ENCODE data around the gene CELA3A. TPM values are rescaled to one million over a fixed set of nuclear protein-coding genes. Genes with fewer than 3 reads are reported as not detected.

The CELA3A gene
- total and polyA plus RNA-seq, 2 of the 8 experiments (the other 6 are each of a cell fraction or from before 2014, with no cell fraction given): not detected

DNA sequence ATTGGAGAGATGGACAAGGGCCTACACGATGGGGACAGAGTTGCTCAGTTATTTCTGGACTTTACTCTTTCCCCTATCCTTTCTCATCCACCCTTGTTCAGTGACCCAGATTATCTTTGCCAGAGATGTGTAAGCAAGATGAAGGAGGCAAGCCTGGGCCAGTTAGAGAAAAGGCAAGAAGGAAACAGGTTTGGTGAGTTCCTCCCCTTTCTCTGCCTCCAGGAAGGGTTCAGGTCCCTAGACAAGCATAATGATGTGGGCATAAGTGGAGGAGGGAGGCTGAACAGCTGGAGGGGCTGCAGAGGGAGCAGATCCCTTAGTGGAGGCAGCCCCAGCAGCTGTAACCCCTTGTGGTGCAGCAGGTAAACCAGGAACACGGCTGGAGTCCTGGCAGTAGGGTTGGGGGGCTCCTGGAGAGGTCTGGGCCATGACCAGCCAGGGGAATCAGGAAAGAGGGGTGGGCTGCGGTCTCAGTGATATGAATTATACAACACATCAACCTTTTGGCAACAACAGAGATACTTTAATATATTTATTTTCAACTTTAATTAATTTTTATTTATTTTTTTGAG, 41.8 kb downstream of the CELA3A start:
- Histone ChIP-seq H4K8ac (ENCODE audit: extremely low read depth, insufficient read depth, low read length) (no peak overlapping the region), H4K91ac (replicated peaks; ENCODE audit: insufficient read length, low read length) (peak overlapping the region; percentile 7), H3K27ac (ENCODE audit: low read depth, low read length) (no peak overlapping the region), H2BK20ac (ENCODE audit: low read length) (no peak overlapping the region; the same call in 1 of the 2 replicates), H2BK12ac (ENCODE audit: low read depth, low read length) (no peak overlapping the region), H3K4me3 (ENCODE audit: extremely low read depth in 1 of 4, insufficient read depth in 2 of 4, low read depth in 3 of 4, low read length in 4 of 4) (no peak overlapping the region), H3K18ac (ENCODE audit: extremely low read depth, low read length) (no peak overlapping the region; the same call in 1 of the 2 replicates), H4K5ac (ENCODE audit: insufficient read length, low read depth, low read length) (no peak overlapping the region), H3K23me2 (ENCODE audit: low read depth, low read length) (no peaks in the 10 kb centered on the region), H2BK120ac (replicated peaks; ENCODE audit: low read depth, low read length) (no peak overlapping the region), H2AK5ac (ENCODE audit: low read depth, low read length) (no peak overlapping the region), H3K79me2 (ENCODE audit: control insufficient read depth in 1 of 2, insufficient read depth in 2 of 2, low read length in 2 of 2) (no peaks in the 10 kb centered on the region), H3K14ac (ENCODE audit: insufficient read length) (no peak overlapping the region), H3K56ac (replicated peaks; ENCODE audit: insufficient read length, low read depth, low read length) (no peak overlapping the region), H3K9me3 (ENCODE audit: insufficient read depth in 2 of 2, low read depth in 1 of 2, low read length in 1 of 2) (no peaks in the 10 kb centered on the region), H3K4me2 (ENCODE audit: insufficient read depth in 1 of 2, low read depth in 2 of 2, low read length in 2 of 2) (no peak overlapping the region), H2BK15ac (ENCODE audit: low read length) (no peak overlapping the region), H3K4me1 (replicated peaks in 1 of 4; ENCODE audit: control insufficient read depth in 3 of 4, insufficient read depth in 4 of 4, low read length in 3 of 4) (peaks cover 0 to 11% (median 5%) of the 10 kb centered on the region in 4 experiments; a peak in 6 of 7 replicates), H2BK5ac (ENCODE audit: low read depth, low read length) (no peak overlapping the region; the same call in 1 of the 2 replicates), H3K36me3 (ENCODE audit: control insufficient read depth in 2 of 4, insufficient read depth in 4 of 4, low read length in 3 of 4) (no peaks in the 10 kb centered on the region), H2AFZ (ENCODE audit: low read length) (peak overlapping the region; percentile 86), H3K4ac (replicated peaks; ENCODE audit: insufficient read length, low read depth, low read length) (no peak overlapping the region), H4K20me1 (replicated peaks in 1 of 2; ENCODE audit: control insufficient read depth in 1 of 2, insufficient read depth in 2 of 2, low read length in 2 of 2) (no peaks in the 10 kb centered on the region), H3K27me3 (replicated peaks in 1 of 4; ENCODE audit: control insufficient read depth in 3 of 4, extremely low read depth in 1 of 4, insufficient read depth in 3 of 4, low read length in 3 of 4) (no peaks in the 10 kb centered on the region), H3K79me1 (ENCODE audit: low read depth, low read length) (no peaks in the 10 kb centered on the region), H3K9ac (replicated peaks in 1 of 4; ENCODE audit: extremely low read depth in 1 of 4, low read depth in 3 of 4, low read length in 3 of 4) (no peak overlapping the region; a peak in 1 of 7 replicates), H3K23ac (ENCODE audit: insufficient read length) (no peak overlapping the region)
- POLR2A ChIA-PET (ENCODE audit: partially characterized antibody): interaction anchor here (1.5 to 2.0 kb wide), 2 partner anchors 17 to 19 kb away, joined by 5 to 8 read pairs; no protein-coding TSS in a partner anchor
- 85% methylated on average over 3 of the region's 3 CpGs; no CpG with 5 or more reads in 1 of the 2 experiments for WGBS, 2 experiments (ENCODE audit: extremely low coverage in 1 of 2, insufficient coverage in 1 of 2, insufficient read length in 1 of 2, insufficient replicate concordance in 2 of 2, low coverage in 1 of 2, low lambda C conversion rate in 2 of 2, missing lambda C conversion rate in 1 of 2)
- CTCF ChIA-PET (ENCODE audit: partially characterized antibody): interaction anchor here (0.7 to 1.4 kb wide), 2 partner anchors 20 to 23 kb away, joined by 3 read pairs; no protein-coding TSS in a partner anchor
- TF ChIP-seq POU5F1 (IDR thresholded peaks at IDR 0.05; ENCODE audit: low read depth, low read length): no peak
- FAIRE-seq (no peak), DNase-seq (ENCODE audit: low read depth in 1 of 2, low spot score in 2 of 2) (no peak)
